ENCODE data around the gene TRAPPC2L.

GRCh38 chr16:88865742-88866141 is 8.8 kb downstream of the TRAPPC2L start:
- TF ChIP-seq CTCF (IDR thresholded peaks at IDR 0.05; ENCODE audit: poor library complexity) (no peak), EZH2 (IDR thresholded peaks at IDR 0.05; ENCODE audit: borderline replicate concordance) (no peak)

Data from hepatocyte (in vitro differentiated cells).